ENCODE data around the gene HMG20A. TPM values are rescaled to one million over a fixed set of nuclear protein-coding genes. Genes with fewer than 3 reads are reported as not detected.

The HMG20A gene
- total and polyA plus RNA-seq, 2 of the 13 experiments (the other 11 are each of a cell fraction or from before 2014, with no cell fraction given), result 28.0 to 35.2 TPM

- TF ChIP-seq, protein P1, sequence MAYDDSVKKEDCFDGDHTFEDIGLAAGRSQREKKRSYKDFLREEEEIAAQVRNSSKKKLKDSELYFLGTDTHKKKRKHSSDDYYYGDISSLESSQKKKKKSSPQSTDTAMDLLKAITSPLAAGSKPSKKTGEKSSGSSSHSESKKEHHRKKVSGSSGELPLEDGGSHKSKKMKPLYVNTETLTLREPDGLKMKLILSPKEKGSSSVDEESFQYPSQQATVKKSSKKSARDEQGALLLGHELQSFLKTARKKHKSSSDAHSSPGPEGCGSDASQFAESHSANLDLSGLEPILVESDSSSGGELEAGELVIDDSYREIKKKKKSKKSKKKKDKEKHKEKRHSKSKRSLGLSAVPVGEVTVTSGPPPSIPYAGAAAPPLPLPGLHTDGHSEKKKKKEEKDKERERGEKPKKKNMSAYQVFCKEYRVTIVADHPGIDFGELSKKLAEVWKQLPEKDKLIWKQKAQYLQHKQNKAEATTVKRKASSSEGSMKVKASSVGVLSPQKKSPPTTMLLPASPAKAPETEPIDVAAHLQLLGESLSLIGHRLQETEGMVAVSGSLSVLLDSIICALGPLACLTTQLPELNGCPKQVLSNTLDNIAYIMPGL (CRISPR knock-in tag; IDR thresholded peaks at IDR 0.05; ENCODE audit: borderline replicate concordance in 1 of 2, low read depth in 1 of 2), result peak in 1 of 2 experiments; percentile 33; a peak in 1 of 4 replicates
- TF ChIP-seq PHF8 (CRISPR knock-in tag; IDR thresholded peaks at IDR 0.05) (peak; percentile 56; the same call in 1 of the 2 replicates), SKIL (CRISPR knock-in tag; IDR thresholded peaks at IDR 0.05; ENCODE audit: borderline replicate concordance) (no peak), ELF1 (CRISPR knock-in tag; IDR thresholded peaks at IDR 0.05) (no peak), YEATS2 (CRISPR knock-in tag; IDR thresholded peaks at IDR 0.05; ENCODE audit: borderline replicate concordance) (peak; percentile 32; the same call in 1 of the 2 replicates), KAT8 (CRISPR knock-in tag; IDR thresholded peaks at IDR 0.05) (0 out of 2 replicates have a peak, but pooled peaks have one; percentile 22), ZNF768 (CRISPR knock-in tag; IDR thresholded peaks at IDR 0.05) (peak; percentile 19; the same call in 1 of the 2 replicates), MED1 (CRISPR knock-in tag; IDR thresholded peaks at IDR 0.05) (peak; percentile 66; the same call in 1 of the 2 replicates), FOXP4 (CRISPR knock-in tag; IDR thresholded peaks at IDR 0.05) (peak; percentile 32; the same call in 1 of the 2 replicates), MYNN (CRISPR knock-in tag; IDR thresholded peaks at IDR 0.05; ENCODE audit: low read depth) (no peak; the same call in 1 of the 2 replicates), FOXA1 (IDR thresholded peaks at IDR 0.05) (no peak), FOXA1 (CRISPR knock-in tag; IDR thresholded peaks at IDR 0.05) (peak; percentile 77), NFE2L2 (IDR thresholded peaks at IDR 0.05; ENCODE audit: low read length) (no peak), MTA3 (CRISPR knock-in tag; IDR thresholded peaks at IDR 0.05) (no peak), CCDC6 (CRISPR knock-in tag; IDR thresholded peaks at IDR 0.05) (no peak), PAXIP1 (CRISPR knock-in tag; conservative IDR thresholded peaks at IDR 0.05) (peak; percentile 55), SNAI1 (CRISPR knock-in tag; IDR thresholded peaks at IDR 0.05; ENCODE audit: borderline replicate concordance) (peak; percentile 27; the same call in 1 of the 2 replicates), FOSL2 (CRISPR knock-in tag; IDR thresholded peaks at IDR 0.05) (no peak)
Measured at GRCh38 chr15:77527164-77527778, 106.6 kb downstream of the HMG20A start (continued).

Measured in HepG2 (cell line).